ENCODE data around the gene PRR23E.

Gene PRR23E, protein sequence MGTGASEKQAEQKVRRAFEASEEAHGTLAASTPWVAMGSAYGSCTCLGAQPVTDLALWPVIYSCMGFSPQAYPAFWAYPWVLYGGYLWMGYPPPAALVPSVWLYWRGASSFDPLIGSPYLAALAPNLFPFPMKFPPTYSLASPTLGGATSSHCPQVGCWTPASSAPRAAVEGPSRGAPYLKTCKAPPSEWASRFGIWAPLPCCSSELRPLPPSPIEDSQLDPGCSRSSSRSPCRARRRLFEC

DNA sequence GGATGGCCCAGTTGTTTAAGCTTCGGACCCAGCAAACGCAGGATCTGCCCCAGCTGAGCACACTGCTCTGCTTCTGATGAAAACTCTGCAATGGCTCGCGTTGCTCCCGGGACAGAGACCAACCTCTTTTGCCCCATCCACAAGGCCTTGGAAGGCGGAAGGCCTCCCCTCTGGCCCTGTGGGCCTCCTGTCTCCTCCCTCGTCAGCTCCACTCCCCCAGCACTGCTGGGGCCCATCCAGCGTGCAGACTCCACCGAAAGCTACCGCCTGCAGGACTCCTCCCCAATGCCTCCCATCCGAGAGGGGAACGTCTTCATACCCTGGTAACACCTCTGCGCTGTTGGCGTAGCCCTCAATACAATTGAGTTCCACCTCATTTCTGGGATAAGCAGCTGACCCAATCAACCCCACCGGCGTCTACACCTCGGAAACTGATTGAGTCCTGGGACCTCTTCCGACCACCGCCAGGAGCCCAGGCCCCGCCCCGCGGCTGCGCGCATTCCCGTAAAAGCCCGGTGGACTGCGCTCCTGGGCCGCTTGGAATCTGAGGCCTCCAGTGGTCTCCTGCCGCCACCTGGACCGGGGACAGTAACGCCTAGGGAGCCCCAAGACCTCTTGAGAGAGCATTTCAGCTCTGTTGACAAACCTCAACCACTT, at the start of gene PRR23E:
TSS of gene PRR23E (plus strand) at position 556 of the 657 bp plus-strand sequence. CDS start 3,555 bp downstream, outside the sequence.
- DNase-seq, result no peak

DNA sequence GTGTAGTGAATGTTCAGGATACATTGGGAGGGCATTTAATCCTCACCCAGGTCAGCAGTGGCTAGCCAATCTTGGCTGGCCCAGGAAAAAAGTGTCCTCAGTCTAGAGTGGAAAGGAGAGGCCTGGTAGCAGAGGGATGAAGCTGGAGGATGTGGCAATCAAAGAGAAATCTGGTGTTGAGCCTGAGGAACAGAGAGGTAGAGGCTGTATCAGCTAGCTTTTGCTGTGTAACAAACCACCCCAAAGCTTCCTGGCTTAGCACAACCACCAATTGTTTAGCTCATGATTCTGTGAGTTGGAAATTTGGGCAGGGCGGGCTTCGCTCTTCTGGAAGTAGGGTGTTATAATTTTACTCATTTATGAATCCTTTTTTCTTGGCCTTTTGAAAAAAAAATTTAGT, 49.8 kb upstream of the PRR23E start:
- peak; percentile 13 for DNase-seq

DNA sequence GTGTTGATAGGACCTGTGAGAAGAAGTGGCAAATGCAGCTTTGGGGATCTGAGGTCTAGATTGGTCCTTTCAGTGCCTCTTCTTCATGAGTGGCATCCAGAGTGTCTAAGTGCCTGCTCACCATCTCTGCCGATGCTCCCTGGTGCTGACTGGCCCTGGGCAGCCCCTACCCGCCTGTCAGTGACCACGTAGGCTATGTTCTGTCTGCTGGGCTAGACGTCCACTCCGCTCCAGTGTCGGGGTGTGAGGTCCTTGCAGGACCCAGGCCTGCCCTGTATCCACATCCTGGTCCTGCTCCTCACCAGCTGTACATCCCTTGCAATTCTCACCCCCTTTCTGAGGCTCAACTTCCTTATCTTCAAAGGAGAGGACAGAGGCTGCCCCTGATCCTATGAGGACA, 48.3 kb upstream of the PRR23E start:
- no peak for DNase-seq

DNA sequence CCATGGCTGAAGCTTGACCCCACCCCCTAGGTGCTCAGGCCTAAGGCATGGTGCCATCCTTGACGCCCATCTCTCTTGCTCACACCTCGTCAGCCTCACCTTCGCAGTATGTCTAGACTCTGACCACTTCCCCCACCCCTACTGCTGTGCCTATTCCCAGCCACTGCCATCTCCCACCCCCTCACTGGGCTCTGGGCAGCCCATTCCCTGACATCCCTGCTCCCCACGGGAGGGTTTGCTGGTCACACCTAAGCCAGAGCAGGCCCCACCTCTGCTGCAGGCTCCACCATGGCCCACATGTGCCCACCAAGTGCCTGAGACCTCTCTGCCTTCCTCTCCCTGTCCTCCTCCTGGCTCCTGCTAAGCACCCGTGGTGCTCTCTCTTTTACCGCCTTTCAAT, 47.7 kb upstream of the PRR23E start:
- no peak for DNase-seq

DNA sequence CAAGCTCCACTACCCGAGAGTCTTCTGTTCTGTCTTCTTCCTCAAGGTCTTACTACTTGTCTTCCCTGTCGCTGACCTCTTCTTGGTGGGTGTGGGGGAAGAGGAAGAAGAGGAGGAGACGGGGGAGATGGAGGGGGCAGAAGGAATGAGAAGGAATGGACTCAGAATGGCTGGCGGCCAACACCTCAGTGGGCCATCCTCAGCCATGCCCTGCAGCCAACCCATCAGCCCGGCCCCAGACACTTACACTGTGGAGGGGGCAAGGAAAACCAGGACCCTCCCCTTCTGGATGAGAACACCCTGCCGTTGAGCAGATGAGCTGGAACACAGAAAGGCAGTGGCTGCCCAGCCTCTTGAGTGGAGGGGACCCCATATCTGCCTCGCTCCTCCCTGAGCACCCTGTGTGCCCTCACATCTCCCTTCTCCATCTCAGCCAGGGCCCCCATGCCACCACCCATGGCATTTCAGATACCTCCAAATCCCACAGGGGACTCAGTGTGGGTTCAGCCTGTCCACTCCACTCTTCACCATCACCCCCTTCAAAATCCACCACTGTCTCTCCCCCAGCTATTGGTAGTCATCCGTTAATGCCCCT, 45.5 kb upstream of the PRR23E start:
- DNase-seq, result no peak

DNA sequence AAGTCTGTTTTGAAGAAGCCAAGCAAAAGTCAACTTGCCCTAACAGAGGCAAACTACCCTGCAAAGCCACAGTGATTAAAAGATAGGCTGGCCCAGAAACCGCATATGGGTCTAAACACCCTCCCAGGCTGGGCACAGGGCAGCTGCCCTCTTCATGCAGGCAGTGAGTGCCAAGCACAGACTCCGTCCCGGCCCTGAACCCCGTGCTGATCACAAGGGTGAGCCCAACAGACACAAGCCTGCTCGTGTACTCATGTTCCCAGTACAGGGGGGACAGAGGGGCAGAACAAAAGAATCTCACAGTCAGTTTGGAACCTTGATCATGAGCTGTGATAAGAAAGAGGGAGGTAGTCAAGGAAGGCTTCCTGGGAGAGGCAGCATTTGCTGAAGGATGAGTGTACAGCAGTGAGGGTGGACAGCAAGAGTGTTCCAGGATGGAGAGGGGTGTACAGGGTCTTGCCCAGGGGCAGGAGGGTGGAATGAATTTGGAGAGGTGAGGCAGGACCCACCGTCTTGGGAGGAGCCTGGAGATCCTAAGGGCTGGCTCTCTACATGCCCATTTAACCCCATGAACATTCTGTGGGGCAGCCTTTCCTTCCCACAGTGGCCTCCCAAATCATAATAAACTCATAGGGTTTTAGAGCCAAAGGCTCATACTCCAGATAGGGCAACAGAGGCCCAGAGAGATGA, 43.2 kb upstream of the PRR23E start:
- no peak for DNase-seq

DNA sequence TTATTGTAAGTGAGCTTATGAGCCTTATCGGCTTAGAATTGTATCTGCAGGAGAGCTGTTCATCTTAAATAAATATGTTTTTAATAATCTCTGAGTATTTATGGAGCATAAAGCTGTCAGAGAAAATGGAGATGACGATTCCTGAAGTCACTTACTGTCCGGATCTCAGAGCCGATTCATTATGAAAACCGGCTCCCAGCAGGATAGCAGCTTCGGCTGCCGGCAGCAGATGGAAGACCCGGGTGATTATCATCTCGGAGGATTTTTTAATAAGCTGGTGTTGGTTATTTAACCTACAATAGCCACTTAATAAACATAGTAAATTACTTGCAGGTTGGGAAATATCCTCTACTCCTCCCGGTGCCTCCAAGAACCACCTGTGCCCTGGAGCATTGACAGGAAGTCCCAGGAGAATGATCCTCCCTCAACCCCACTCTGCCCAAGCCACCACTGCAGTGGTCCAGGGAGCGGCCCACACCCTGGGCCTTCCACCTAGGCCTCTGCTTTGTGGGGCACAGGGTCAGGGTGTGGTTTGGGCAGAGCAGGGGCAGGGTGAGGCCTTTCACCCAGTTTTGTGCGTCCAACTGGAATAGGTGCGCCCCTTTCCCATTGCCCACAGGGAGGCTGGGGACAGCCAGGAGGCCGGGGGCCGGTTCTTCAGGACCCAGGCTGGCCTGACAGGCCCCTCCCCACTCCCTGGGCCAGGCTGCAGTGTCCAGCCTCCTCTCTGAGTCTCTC, 42.2 kb upstream of the PRR23E start:
- DNase-seq, result no peak

DNA sequence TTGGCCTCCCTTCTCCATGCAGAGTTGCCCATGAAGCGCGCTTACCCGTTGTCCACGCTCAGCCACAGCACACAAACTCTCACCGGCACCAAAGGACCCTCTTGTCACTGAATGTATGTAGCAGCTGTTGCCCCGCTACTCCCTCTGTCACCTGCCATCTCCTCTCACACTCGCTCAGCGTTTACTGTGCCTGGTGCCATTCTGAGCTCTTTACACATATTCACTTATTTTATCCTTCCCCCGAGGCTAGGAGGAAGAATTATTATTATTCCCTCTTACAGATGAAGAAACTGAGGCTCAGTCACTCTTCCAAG, 41.7 kb upstream of the PRR23E start:
- DNase-seq, result no peak

DNA sequence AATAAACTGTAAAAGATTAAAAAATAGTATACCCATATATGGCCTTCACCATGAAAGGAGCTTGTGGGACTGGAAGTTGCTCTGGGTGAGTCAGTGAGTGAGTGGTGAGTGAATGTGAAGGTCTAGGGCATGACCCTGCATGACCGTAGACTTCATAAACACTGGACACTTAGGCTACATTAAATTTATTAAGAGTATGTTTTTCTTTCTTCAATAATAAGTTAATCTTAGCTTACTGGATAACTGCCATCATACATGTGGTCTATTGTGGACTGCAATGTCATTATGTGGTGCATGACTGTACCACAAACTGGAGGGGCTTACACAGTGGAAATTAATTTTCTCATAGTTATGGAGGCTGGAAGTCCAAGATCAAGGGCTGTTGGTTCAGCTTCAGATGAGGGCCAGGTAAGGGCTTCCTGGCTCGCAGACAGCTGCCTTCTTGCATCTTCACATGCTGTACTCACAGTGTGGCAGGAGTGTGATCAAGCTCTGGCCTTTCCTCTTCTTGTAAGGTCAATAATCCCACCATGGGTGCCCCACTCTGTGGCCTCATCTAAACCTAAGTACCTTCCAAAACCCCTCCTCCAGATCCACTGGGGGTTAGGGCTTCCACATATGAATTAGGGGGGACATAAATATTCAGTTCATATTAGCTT, 40.8 kb upstream of the PRR23E start:
- DNase-seq, result no peak

DNA sequence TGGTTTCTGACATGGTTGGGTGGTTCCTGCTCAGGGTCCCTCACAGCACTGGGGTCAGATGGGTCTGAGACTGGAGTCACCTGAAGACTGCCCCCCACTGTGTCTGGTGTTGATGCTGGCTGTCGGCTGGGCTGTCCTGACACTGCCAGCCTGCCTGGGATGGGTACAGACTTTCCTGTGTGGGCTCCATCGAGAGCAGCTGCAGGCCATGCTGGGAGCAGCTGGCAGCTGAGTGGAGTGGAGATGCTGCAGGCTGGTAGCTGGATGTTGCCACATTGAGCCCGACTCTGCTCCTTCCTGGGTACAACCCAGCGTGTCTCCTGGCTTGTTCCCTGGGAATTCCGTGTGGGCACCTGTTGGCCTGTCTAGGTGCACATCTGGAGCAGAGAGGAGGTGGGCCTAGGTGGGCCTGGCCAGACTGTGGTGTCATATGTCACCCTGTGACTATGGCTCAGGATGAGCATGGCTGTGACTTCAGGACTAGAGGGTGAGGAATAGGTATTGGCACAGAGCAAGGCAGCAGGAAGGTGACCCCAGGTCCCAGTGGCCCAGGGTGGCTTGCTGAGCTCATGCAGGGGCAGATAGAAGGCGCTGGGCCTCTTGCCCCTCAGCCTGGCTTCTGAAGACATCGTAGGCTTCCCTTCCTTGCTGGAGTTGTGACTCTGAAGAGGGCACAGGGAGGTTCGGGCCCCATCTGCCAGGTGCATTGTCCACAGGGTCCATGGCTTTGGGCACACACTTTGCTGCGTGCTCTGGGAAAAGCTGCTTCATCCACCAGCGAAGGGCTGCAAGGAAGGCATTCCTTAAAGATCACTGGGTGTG, 40.0 kb upstream of the PRR23E start:
- no peak for DNase-seq

DNA sequence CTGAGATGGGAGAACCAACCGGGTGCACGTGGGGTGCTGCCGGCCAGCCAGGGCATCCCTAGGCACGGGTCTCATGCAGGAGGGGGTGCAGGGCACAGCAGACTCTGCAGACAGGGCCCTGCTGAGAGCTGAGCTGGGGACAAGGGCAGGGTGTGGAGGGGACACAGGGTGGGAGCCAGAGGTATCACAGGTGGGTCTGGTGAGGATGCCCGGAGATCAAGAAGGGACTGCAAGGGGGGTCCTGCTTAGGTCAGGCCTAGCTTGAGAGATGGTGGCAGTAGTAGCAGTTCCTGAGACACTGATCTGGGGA, 39.5 kb upstream of the PRR23E start:
- DNase-seq, result no peak

DNA sequence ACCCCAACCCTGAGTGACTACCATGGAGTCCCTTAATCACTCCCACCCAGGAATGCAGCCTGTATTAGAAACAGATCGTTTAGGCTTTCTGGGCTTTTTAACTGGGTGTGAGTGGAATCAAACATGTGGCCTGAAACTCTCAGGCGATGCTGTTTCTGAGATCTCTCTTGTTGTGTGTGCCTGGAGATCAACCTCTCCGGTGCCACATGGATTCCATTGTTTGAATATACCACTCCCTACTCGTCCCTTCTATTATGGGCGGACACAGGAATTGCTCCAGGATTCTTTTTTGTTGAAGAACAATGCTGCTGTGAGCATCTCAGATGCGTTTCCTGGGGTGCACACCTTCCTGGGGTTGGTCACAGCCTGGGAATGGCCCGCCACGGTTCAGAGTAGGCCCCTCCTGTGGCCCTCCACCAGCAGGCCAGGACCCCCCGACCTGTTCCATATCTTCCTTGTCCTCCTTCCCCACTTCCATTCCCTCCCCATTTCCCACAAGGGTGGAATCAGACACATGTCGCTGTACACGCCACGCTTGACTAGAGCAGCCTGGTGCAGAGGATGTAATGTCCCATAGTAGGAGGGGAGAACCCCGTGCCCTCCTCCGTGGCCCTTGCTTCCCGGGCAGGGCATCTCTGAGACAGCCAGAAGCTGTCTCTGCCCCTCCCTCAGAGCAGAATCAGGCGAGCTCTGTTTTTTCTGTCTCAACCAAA, 36.4 kb upstream of the PRR23E start:
- no peak for DNase-seq

DNA sequence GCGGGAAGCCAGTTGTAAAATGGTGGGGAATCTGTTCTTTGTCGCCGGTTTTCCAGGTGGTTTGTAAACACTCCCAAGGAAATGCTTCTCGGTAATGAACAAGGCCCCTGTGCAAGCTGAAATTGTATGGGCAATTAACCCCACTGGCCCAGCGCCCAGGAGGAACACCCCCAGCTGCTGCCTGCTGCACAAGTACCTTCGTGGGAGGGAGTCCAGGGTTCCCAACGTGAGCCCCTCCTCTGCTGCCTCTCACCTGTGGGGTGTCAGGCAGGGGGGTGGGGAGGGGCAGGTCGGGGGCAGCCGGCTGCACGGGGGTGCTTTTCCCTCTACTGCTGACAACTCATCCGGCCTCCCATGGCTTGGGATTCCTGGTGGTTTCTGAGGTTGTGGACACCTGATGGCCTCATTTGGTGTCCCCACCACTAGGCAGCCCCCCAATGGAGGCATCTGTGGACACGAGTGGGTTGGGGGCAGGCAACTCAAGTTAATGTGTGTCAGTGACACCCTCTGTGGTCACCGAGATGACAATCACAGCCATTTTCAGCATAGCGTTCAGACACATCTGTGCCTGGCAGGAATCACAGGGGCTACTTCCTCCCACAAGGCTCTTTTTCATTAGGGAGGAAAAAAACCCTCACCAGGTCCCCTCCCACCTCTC, 35.6 kb upstream of the PRR23E start:
- no peak for DNase-seq

DNA sequence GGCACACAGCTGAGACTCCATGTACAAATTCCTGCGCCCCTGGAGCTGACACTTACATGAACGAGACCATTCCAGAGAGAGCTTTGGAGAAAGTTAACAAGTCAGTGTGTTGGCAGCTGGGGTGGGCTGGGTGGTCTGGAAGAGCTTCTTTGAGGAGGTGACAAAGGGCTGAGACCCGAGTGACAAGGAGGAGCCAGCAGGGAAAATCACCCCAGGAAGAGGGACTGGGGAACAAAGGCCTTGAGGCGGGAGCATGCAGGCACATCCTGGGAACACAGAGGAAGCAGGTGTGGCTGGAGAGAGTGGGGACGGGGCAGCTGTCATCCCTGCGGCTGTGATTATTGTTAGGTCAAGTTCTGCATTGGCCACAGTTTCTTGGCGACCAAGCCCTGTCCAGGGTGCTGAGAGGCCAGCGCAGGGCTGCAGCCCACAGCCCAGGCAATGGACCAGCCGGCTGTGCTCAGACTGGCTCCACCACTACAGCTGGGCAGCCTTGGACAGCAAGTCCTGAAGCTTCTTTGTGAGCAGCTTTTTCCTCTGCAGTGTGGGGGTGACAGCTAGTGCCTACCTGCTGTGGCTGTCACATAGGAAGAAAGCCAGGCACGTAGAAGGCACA, 34.2 kb upstream of the PRR23E start:
- no peak for DNase-seq

DNA sequence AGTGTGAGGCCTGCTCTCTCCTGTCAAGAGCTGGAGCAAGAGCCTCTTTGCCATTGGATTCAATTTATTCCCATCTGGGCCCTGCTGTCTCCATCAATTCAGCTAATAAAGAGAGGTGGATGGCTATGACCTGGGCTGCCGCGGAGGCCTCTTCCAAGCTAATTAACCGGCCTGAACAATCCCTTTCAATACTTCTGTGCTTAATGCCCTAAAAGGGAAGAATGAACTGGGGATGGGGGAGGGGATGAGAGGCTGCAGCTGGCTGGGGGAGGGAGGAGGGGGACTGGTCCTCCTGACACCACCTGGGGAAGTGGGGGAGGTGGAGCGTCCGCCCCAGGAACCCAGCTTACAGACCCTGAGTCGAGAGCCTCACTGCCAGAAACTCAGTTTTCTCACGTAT, 33.4 kb upstream of the PRR23E start:
- DNase-seq, result no peak

DNA sequence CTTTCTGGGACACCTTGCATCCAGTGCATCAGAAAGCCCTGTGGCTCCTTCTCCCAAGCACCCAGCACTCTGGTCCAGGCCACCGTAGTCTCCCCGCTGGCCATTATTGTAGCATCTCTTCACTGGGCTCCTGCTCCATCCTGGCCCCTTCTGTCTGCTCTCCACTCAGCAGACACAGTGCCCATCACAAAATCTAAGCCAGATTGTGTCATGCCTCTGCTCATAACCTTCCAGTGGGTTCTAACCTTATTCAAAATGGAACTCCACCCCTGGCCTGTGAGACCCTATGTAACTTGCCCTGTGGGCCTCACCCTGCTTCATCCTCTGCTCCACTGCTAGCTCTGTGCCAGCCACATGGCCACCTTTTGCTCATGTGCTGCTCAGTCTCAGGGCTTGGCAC, 31.7 kb upstream of the PRR23E start:
- DNase-seq, result no peak

DNA sequence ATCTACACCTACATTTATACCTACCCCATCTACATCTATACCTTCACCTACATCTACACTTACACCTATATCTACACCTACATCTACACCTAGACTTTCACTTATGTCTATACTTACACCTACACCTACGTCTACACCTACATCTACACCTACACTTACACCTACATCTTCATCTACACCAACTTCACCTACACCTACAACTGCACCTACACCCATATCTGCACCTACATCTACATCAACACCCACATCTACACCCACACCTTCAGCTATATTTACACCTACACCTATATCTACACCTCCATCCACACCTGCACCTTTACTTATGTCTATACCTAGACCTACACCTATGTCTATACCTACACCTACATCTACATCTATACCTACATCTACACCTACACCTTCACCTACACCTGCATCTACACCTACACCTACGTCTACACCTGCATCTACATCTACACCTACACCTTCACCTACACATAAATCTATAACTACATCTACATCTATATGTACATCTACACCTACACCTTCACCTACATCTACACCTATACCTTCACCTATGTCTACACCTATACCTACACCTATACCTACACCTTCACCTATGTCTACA, 30.9 kb upstream of the PRR23E start:
- DNase-seq, result no peak

DNA sequence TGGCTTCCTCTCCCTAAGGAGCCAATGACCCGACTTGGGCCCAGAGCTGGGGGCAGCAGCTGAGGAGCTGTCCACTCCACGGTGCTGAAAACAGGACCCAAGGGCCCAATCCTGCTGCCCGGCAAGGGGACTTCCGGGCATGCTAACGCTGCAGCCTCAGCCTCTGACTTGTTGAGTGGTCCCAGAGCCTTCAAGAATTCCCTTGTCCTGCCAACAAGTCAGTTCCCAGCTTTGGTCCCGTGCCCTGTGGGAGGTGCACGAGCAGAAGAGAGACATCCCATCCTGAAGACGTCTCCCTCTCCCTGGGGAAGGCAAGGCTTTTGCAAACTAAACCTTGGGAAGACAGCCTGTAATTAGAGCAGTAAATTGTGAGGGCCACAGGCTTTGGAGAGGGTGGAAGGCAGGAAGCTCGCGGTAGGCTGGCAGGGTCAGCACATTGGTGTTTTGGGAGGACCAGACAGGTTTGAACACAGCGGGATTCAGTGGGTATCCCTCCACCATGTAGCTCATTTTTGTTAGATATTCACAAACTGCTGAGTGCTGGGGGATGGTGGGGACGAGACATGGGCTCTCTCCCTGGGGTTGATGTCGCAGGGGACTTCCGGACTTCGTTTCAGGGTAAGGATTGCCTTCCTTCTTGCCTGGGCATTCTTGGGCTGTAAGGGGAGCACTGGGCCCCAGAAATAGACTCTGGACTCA, 29.8 kb upstream of the PRR23E start:
- no peak for DNase-seq

DNA sequence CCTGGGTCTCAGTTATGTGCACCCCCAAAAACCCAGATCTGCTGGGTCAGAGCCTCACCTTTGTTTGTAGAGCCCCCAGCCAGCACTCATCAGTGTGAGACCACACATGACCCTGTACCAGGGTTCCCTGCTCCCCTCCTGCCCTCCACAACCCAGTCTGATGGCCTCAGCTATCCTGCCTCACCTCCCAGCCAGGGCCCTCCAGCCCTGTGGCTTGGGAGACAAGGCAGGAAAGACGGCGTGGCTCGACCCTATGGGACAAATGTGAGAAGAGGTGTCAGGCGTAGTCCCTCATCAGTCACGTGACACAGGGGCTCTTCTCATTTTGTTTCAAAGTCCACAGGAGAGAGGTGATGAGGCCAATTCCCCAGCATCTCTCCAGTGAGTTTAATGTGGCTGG, 28.3 kb upstream of the PRR23E start:
- DNase-seq, result no peak
